ENCODE results near the gene KRTAP10-2. TPM values are rescaled to one million over a fixed set of nuclear protein-coding genes. Genes with fewer than 3 reads are reported as not detected.
"Not testable (repeated sequence)": the region's sequence is repeated elsewhere in the genome, so short reads cannot be mapped to it uniquely, and the experiment has no call there.

KRTAP10-2 gene
- total RNA-seq, 1 donor from 2014 or later: not detected

GRCh38 chr21:44556879-44557278 is 5.6 kb upstream of the KRTAP10-2 start:
- no peak overlapping the region for H3K4me3 Mint-ChIP-seq (ENCODE audit: unreplicated experiment)
- no peaks in the 10 kb centered on the region for H3K4me1 Mint-ChIP-seq (ENCODE audit: low read depth)
- H3K27ac Mint-ChIP-seq (ENCODE audit: unreplicated experiment): no peak overlapping the region
- peaks cover 12% of the 10 kb centered on the region for H3K9me3 Mint-ChIP-seq (ENCODE audit: low read depth)
- TF ChIP-seq, protein P1, sequence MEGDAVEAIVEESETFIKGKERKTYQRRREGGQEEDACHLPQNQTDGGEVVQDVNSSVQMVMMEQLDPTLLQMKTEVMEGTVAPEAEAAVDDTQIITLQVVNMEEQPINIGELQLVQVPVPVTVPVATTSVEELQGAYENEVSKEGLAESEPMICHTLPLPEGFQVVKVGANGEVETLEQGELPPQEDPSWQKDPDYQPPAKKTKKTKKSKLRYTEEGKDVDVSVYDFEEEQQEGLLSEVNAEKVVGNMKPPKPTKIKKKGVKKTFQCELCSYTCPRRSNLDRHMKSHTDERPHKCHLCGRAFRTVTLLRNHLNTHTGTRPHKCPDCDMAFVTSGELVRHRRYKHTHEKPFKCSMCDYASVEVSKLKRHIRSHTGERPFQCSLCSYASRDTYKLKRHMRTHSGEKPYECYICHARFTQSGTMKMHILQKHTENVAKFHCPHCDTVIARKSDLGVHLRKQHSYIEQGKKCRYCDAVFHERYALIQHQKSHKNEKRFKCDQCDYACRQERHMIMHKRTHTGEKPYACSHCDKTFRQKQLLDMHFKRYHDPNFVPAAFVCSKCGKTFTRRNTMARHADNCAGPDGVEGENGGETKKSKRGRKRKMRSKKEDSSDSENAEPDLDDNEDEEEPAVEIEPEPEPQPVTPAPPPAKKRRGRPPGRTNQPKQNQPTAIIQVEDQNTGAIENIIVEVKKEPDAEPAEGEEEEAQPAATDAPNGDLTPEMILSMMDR (IDR thresholded peaks at IDR 0.05): no peak
- no peak for DNase-seq (ENCODE audit: low spot score)
- peaks cover 34% of the 10 kb centered on the region for H3K27me3 Mint-ChIP-seq (ENCODE audit: low read depth)
- H3K36me3 Mint-ChIP-seq (ENCODE audit: low read depth): peaks cover 7% of the 10 kb centered on the region

DNA sequence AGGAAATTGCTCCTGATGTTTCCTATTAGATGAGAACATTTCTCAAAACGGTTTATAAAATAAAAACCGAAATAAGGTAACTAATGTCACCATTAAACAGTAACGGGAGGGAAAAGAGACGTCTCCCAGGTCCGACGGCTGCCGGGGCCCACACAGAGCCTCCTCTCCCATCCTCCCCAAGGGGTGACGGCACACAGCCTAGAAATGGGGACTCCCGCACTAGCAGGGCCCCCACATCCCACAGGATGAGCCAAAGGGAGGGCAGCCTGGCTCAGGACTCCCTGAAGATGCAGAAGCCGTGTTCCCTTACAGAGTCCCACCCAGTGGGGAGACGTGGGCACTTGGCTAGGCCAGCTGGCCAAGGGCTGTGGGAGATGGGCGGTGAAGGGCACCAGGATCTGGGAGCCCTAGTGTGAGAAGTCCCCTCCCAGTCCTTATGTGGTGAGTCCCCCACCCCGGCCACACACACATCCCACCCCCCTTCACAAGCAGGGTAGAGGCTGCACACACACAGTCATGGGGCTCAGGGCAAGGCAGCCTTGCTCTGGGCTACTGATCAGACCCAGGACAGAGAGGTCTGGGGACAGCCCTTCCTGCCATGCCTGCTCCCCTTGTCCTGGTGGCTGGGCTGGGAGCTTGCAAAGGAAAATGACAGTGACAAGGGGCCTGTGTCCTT is 4.0 kb upstream of the KRTAP10-2 start:
- Mint-ChIP-seq H3K27me3 (ENCODE audit: low read depth) (peaks cover 28% of the 10 kb centered on the region), H3K4me1 (ENCODE audit: low read depth) (peaks cover 5% of the 10 kb centered on the region), H3K9me3 (ENCODE audit: low read depth) (peaks cover 4% of the 10 kb centered on the region), H3K36me3 (ENCODE audit: low read depth) (peaks cover 2% of the 10 kb centered on the region), H3K27ac (ENCODE audit: unreplicated experiment) (no peak overlapping the region), H3K4me3 (ENCODE audit: unreplicated experiment) (no peak overlapping the region)
- TF ChIP-seq, protein P1 (IDR thresholded peaks at IDR 0.05): no peak
- DNase-seq (ENCODE audit: low spot score): no peak

DNA sequence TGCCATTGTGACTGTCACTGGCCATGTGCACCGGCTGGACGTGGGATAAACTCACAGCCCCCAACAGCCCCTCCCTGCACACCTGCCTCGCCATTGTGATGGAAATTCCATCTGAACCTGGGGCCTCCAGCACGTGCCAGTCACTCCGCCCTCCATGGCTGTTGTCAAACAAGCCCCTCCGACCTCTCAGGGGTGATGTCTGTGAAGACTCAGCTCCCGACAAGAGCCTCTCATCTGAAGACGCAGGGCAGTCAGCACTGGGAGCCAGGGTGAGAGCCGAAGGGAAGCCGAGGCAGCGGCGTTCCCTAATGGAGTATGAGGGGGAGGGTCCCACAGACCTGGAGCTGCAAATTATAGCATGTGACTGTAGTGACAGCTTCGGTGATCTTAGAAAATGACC is 1.4 kb upstream of the KRTAP10-2 start:
- Mint-ChIP-seq H3K27ac (ENCODE audit: unreplicated experiment) (no peak overlapping the region), H3K27me3 (ENCODE audit: low read depth) (peaks cover 18% of the 10 kb centered on the region), H3K9me3 (ENCODE audit: low read depth) (peaks cover 1% of the 10 kb centered on the region), H3K4me3 (ENCODE audit: unreplicated experiment) (no peak overlapping the region), H3K4me1 (ENCODE audit: low read depth) (peaks cover 16% of the 10 kb centered on the region), H3K36me3 (ENCODE audit: low read depth) (peaks cover 2% of the 10 kb centered on the region)
- TF ChIP-seq, protein P1 (IDR thresholded peaks at IDR 0.05): no peak
- no peak for DNase-seq (ENCODE audit: low spot score)

DNA sequence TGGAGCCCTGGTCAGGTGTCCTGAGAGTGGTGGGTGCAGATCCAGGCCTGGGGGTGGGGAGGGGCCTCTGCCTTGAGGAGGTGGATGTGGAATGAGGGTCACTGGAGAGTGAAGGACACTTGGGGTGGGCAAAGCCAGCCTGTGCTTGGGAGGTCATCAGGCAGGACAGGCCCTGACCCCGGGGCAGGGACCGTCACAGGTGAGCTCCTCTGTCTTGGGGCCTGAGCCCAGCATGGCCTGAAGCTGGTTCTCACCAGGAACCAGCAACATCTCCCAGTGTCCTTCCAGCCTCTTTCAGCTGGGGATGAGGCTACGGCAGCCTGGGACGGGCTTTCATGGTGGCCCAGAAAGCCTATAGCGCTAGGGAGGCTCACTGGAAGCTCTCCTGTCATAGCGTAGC is 831 bp upstream of the KRTAP10-2 start:
- TF ChIP-seq, protein P1 (IDR thresholded peaks at IDR 0.05): no peak
- peaks cover 6% of the 10 kb centered on the region for H3K9me3 Mint-ChIP-seq (ENCODE audit: low read depth)
- peaks cover 4% of the 10 kb centered on the region for H3K36me3 Mint-ChIP-seq (ENCODE audit: low read depth)
- no peak overlapping the region for H3K27ac Mint-ChIP-seq (ENCODE audit: unreplicated experiment)
- H3K4me1 Mint-ChIP-seq (ENCODE audit: low read depth): peaks cover 16% of the 10 kb centered on the region
- H3K27me3 Mint-ChIP-seq (ENCODE audit: low read depth): peaks cover 17% of the 10 kb centered on the region
- H3K4me3 Mint-ChIP-seq (ENCODE audit: unreplicated experiment): no peak overlapping the region
- DNase-seq (ENCODE audit: low spot score): no peak

DNA sequence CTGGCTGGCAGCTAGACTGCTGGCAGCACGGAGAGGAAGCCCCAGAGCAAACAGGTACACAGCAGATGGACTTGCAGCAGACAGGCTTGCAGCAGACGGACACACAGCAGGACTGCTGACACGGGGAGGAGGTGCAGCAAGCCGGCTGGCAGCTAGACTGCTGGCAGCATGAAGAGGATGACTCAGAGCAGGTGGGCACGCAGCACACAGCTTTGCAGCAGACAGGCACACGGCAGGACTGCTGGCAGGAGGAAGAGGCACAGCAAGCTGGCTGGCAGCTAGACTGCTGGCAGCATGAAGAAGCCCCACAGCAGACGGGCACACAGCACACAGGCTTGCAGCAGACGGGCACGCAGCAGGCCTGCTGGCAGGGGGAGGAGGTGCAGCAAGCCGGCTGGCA is 498 bp downstream of the KRTAP10-2 start:
- H3K36me3 Mint-ChIP-seq (ENCODE audit: low read depth): peaks cover 12% of the 10 kb centered on the region
- DNase-seq (ENCODE audit: low spot score): no peak
- TF ChIP-seq, protein P1 (IDR thresholded peaks at IDR 0.05): no peak
- peaks cover 13% of the 10 kb centered on the region for H3K9me3 Mint-ChIP-seq (ENCODE audit: low read depth)
- peaks cover 13% of the 10 kb centered on the region for H3K27me3 Mint-ChIP-seq (ENCODE audit: low read depth)
- H3K27ac Mint-ChIP-seq (ENCODE audit: unreplicated experiment): no peak overlapping the region
- no peak overlapping the region for H3K4me3 Mint-ChIP-seq (ENCODE audit: unreplicated experiment)
- peaks cover 16% of the 10 kb centered on the region for H3K4me1 Mint-ChIP-seq (ENCODE audit: low read depth)

GRCh38 chr21:44550285-44550684 is 1.0 kb downstream of the KRTAP10-2 start:
- not testable (repeated sequence) for H3K4me3 Mint-ChIP-seq (ENCODE audit: unreplicated experiment); H3K27ac Mint-ChIP-seq (ENCODE audit: unreplicated experiment); DNase-seq (ENCODE audit: low spot score)
- peaks cover 13% of the 10 kb centered on the region for H3K36me3 Mint-ChIP-seq (ENCODE audit: low read depth)
- peaks cover 16% of the 10 kb centered on the region for H3K4me1 Mint-ChIP-seq (ENCODE audit: low read depth)
- peaks cover 11% of the 10 kb centered on the region for H3K27me3 Mint-ChIP-seq (ENCODE audit: low read depth)
- H3K9me3 Mint-ChIP-seq (ENCODE audit: low read depth): peaks cover 18% of the 10 kb centered on the region

Data from chondrocyte (in vitro differentiated cells).